ENCODE data around the gene RAPGEF2. TPM values are rescaled to one million over a fixed set of nuclear protein-coding genes. Genes with fewer than 3 reads are reported as not detected.
A peak's percentile ranks its signal among the peaks of the same experiment; 100 is the strongest.

The RAPGEF2 gene
- total and polyA plus RNA-seq, 2 experiments from 2014 or later = 17.3 to 96.0 TPM

- Histone ChIP-seq H3K27me3 (no peaks in the 10 kb centered on the region), H3K4me1 (ENCODE audit: low read depth) (peaks cover 37% of the 10 kb centered on the region), H3K9me3 (ENCODE audit: low read depth) (no peaks in the 10 kb centered on the region), H3K4me3 (no peak overlapping the region), H3K27ac (peak overlapping the region; percentile 99), H3K36me3 (no peaks in the 10 kb centered on the region)
- TF ChIP-seq CTCF (IDR thresholded peaks at IDR 0.05; ENCODE audit: low read depth, low read length) = no peak
- no peak for DNase-seq (ENCODE audit: low read depth in 1 of 2, low spot score in 1 of 2)
Observed at GRCh38 chr4:159227378-159227777, 124.5 kb downstream of the RAPGEF2 start.

GRCh38 chr4:159227984-159228383 is 125.1 kb downstream of the RAPGEF2 start:
- H3K4me3 ChIP-seq = peak overlapping the region; percentile 10
- no peaks in the 10 kb centered on the region for H3K9me3 ChIP-seq (ENCODE audit: low read depth)
- no peaks in the 10 kb centered on the region for H3K36me3 ChIP-seq
- no peak for TF ChIP-seq CTCF (IDR thresholded peaks at IDR 0.05; ENCODE audit: low read depth, low read length)
- DNase-seq (ENCODE audit: low read depth in 1 of 2, low spot score in 1 of 2) = peak; percentile 78 to 90
- H3K27ac ChIP-seq = peak overlapping the region; percentile 99
- H3K27me3 ChIP-seq = no peaks in the 10 kb centered on the region
- H3K4me1 ChIP-seq (ENCODE audit: low read depth) = peaks cover 33% of the 10 kb centered on the region

GRCh38 chr4:159229164-159229563 is 126.3 kb downstream of the RAPGEF2 start:
- peak overlapping the region; percentile 99 for H3K27ac ChIP-seq
- no peaks in the 10 kb centered on the region for H3K27me3 ChIP-seq
- H3K36me3 ChIP-seq = no peaks in the 10 kb centered on the region
- peak overlapping the region; percentile 36 for H3K4me3 ChIP-seq
- peaks cover 31% of the 10 kb centered on the region for H3K4me1 ChIP-seq (ENCODE audit: low read depth)
- DNase-seq (ENCODE audit: low read depth in 1 of 2, low spot score in 1 of 2) = peak; percentile 70 to 90
- no peak for TF ChIP-seq CTCF (IDR thresholded peaks at IDR 0.05; ENCODE audit: low read depth, low read length)
- no peaks in the 10 kb centered on the region for H3K9me3 ChIP-seq (ENCODE audit: low read depth)

- TF ChIP-seq CTCF (IDR thresholded peaks at IDR 0.05; ENCODE audit: low read depth, low read length) = no peak
- no peak overlapping the region for H3K4me3 ChIP-seq
- H3K36me3 ChIP-seq = no peaks in the 10 kb centered on the region
- peaks cover 36% of the 10 kb centered on the region for H3K4me1 ChIP-seq (ENCODE audit: low read depth)
- no peaks in the 10 kb centered on the region for H3K27me3 ChIP-seq
- DNase-seq (ENCODE audit: low read depth in 1 of 2, low spot score in 1 of 2) = no peak
- H3K9me3 ChIP-seq (ENCODE audit: low read depth) = no peaks in the 10 kb centered on the region
- no peak overlapping the region for H3K27ac ChIP-seq
Observed at GRCh38 chr4:159232465-159233106, 129.7 kb downstream of the RAPGEF2 start.

- peaks cover 10% of the 10 kb centered on the region for H3K4me1 ChIP-seq (ENCODE audit: low read depth)
- H3K9me3 ChIP-seq (ENCODE audit: low read depth) = no peaks in the 10 kb centered on the region
- peak in 1 of 2 donors; percentile 22 for DNase-seq (ENCODE audit: low read depth in 1 of 2, low spot score in 1 of 2)
- TF ChIP-seq CTCF (IDR thresholded peaks at IDR 0.05; ENCODE audit: low read depth, low read length) = no peak
- no peak overlapping the region for H3K4me3 ChIP-seq
- no peaks in the 10 kb centered on the region for H3K27me3 ChIP-seq
- H3K36me3 ChIP-seq = peaks cover 6% of the 10 kb centered on the region
- peak overlapping the region; percentile 73 for H3K27ac ChIP-seq
Observed at GRCh38 chr4:159235779-159236368, 133.0 kb downstream of the RAPGEF2 start.
